ENCODE results near the gene ADM5. TPM values are rescaled to one million over a fixed set of nuclear protein-coding genes. Genes with fewer than 3 reads are reported as not detected.

Gene ADM5
- total RNA-seq, 1 experiment from 2014 or later = 1.4 TPM

GRCh38 chr19:49658139-49658517, 31.3 kb upstream of the ADM5 start:
- no peak for DNase-seq (ENCODE audit: low spot score)

- no peak for DNase-seq (ENCODE audit: low spot score)
Measured at GRCh38 chr19:49658566-49659442, 30.6 kb upstream of the ADM5 start.

GRCh38 chr19:49660338-49660961, 28.9 kb upstream of the ADM5 start:
- no peak for DNase-seq (ENCODE audit: low spot score)

- no peak for DNase-seq (ENCODE audit: low spot score)
Measured at GRCh38 chr19:49662011-49662410, 27.4 kb upstream of the ADM5 start.

- DNase-seq (ENCODE audit: low spot score) = no peak
Measured at GRCh38 chr19:49663224-49663623, 26.2 kb upstream of the ADM5 start.

- peak; percentile 93 for DNase-seq (ENCODE audit: low spot score)
Measured at GRCh38 chr19:49664171-49665035, 25.0 kb upstream of the ADM5 start.

- DNase-seq (ENCODE audit: low spot score) = no peak
Measured at GRCh38 chr19:49665036-49665350, 24.4 kb upstream of the ADM5 start.

GRCh38 chr19:49665351-49666119, 23.9 kb upstream of the ADM5 start, which contains the start of the genes BCL2L12 and IRF3:
Gene BCL2L12, plus strand, starts transcription at chr19:49665933. Its CDS starts 760 bp downstream, at chr19:49666693.
Gene IRF3, minus strand, starts transcription at chr19:49665857. Its CDS starts 1,019 bp downstream, at chr19:49664838.
- DNase-seq (ENCODE audit: low spot score) = peak; percentile 96

GRCh38 chr19:49666120-49666444, 23.3 kb upstream of the ADM5 start:
- no peak for DNase-seq (ENCODE audit: low spot score)

- DNase-seq (ENCODE audit: low spot score) = no peak
Measured at GRCh38 chr19:49667473-49667872, 21.9 kb upstream of the ADM5 start.

- DNase-seq (ENCODE audit: low spot score) = no peak
Measured at GRCh38 chr19:49669516-49669915, 19.9 kb upstream of the ADM5 start.

GRCh38 chr19:49672131-49672919, 17.1 kb upstream of the ADM5 start:
- peak; percentile 60 for DNase-seq (ENCODE audit: low spot score)

- DNase-seq (ENCODE audit: low spot score) = peak; percentile 96
Measured at GRCh38 chr19:49676136-49676783, 13.1 kb upstream of the ADM5 start.

- DNase-seq (ENCODE audit: low spot score) = peak; percentile 100
Measured at GRCh38 chr19:49676784-49677230, 12.6 kb upstream of the ADM5 start.

- no peak for DNase-seq (ENCODE audit: low spot score)
Measured at GRCh38 chr19:49677231-49677900, 12.0 kb upstream of the ADM5 start, which contains the start of gene PRMT1. Gene PRMT1, plus strand, starts transcription at chr19:49677271. Its CDS starts 10 bp downstream, at chr19:49677281.

GRCh38 chr19:49677901-49678674, 11.3 kb upstream of the ADM5 start:
- DNase-seq (ENCODE audit: low spot score) = peak; percentile 59

- no peak for DNase-seq (ENCODE audit: low spot score)
Measured at GRCh38 chr19:49678985-49679770, 10.2 kb upstream of the ADM5 start.

All from H4 (cell line).